Neural crest cell (in vitro differentiated cells): ENCODE data around the gene TSPAN17. TPM values are rescaled to one million over a fixed set of nuclear protein-coding genes. Genes with fewer than 3 reads are reported as not detected.

Experiments
- DNase-seq: peaks from one replicate; pipeline ENCODE4 v3.0.0; 2021; ENCODE audit warnings: low read depth, mixed read lengths, low spot score
- H3K27ac Mint-ChIP-seq: one replicate; pipeline ENCODE4 v1.8.0; 2021; ENCODE audit warnings: mild to moderate bottlenecking, mixed read lengths; ENCODE audit not compliant: unreplicated experiment
- H3K27me3 Mint-ChIP-seq: 2 replicates; pipeline ENCODE4 v1.8.0; 2021; ENCODE audit warnings: low read depth, mild to moderate bottlenecking, mixed read lengths
- H3K36me3 Mint-ChIP-seq: 2 replicates; pipeline ENCODE4 v1.8.0; 2021; ENCODE audit warnings: low read depth, mild to moderate bottlenecking, mixed read lengths
- H3K4me1 Mint-ChIP-seq: 2 replicates; pipeline ENCODE4 v1.8.0; 2021; ENCODE audit warnings: mixed read lengths
- H3K4me3 Mint-ChIP-seq: one replicate; pipeline ENCODE4 v1.8.0; 2021; ENCODE audit warnings: mild to moderate bottlenecking, mixed read lengths
- H3K9me3 Mint-ChIP-seq: 2 replicates; pipeline ENCODE4 v1.8.0; 2021; ENCODE audit warnings: mixed read lengths
- CTCF ChIP-seq: fragments of 200-600 bp; sonication (generic); conservative IDR thresholded peaks from 2 replicates; pipeline ENCODE4 v1.5.0; 2021; ENCODE audit warnings: antibody characterized with exemption, mild to moderate bottlenecking
- total RNA-seq: library from RNA; stranded (reverse); gene quantifications from 2 replicates; pipeline ENCODE4 v1.2.1, GENCODE V29; 2021

TSPAN17 gene
- total RNA-seq, 1 donor from 2014 or later, result 40.9 TPM

GRCh38 chr5:176659512-176659839 lies 12.2 kb downstream of the TSPAN17 start:
- no peak for TF ChIP-seq CTCF
- no peak overlapping the region for H3K27ac Mint-ChIP-seq

GRCh38 chr5:176659860-176660461 lies 12.7 kb downstream of the TSPAN17 start:
- Mint-ChIP-seq H3K27ac (no peak overlapping the region), H3K4me3 (no peak overlapping the region), H3K36me3 (no peaks in the 10 kb centered on the region), H3K4me1 (peaks cover 5% of the 10 kb centered on the region), H3K27me3 (peaks cover 6% of the 10 kb centered on the region), H3K9me3 (no peaks in the 10 kb centered on the region)
- no peak for TF ChIP-seq CTCF
- no peak for DNase-seq

More at GRCh38 chr5:176659512-176659839, 12.2 kb downstream of the TSPAN17 start:
- Mint-ChIP-seq H3K27me3 (peaks cover 6% of the 10 kb centered on the region), H3K4me3 (no peak overlapping the region), H3K9me3 (no peaks in the 10 kb centered on the region), H3K36me3 (no peaks in the 10 kb centered on the region), H3K4me1 (peaks cover 5% of the 10 kb centered on the region)
- DNase-seq, result no peak

- Mint-ChIP-seq H3K4me3 (no peak overlapping the region), H3K9me3 (no peaks in the 10 kb centered on the region), H3K4me1 (peaks cover 5% of the 10 kb centered on the region), H3K27me3 (peaks cover 8% of the 10 kb centered on the region), H3K27ac (no peak overlapping the region), H3K36me3 (no peaks in the 10 kb centered on the region)
- no peak for DNase-seq
- no peak for TF ChIP-seq CTCF
Observed at GRCh38 chr5:176660530-176660859, 13.2 kb downstream of the TSPAN17 start.

GRCh38 chr5:176660860-176661641 lies 13.8 kb downstream of the TSPAN17 start:
- Mint-ChIP-seq H3K27ac (no peak overlapping the region), H3K4me3 (peak overlapping the region; percentile 23), H3K4me1 (peaks cover 5% of the 10 kb centered on the region), H3K27me3 (peaks cover 9% of the 10 kb centered on the region), H3K36me3 (no peaks in the 10 kb centered on the region), H3K9me3 (no peaks in the 10 kb centered on the region)
- TF ChIP-seq CTCF, result peak; percentile 97
- DNase-seq, result peak; percentile 87

- no peak for DNase-seq
- H3K4me3 Mint-ChIP-seq, result no peak overlapping the region
- no peak for TF ChIP-seq CTCF
- H3K4me1 Mint-ChIP-seq, result peaks cover 5% of the 10 kb centered on the region
- no peak overlapping the region for H3K27ac Mint-ChIP-seq
- H3K27me3 Mint-ChIP-seq, result peaks cover 12% of the 10 kb centered on the region
- H3K9me3 Mint-ChIP-seq, result no peaks in the 10 kb centered on the region
- no peaks in the 10 kb centered on the region for H3K36me3 Mint-ChIP-seq
Observed at GRCh38 chr5:176661676-176662075, 14.4 kb downstream of the TSPAN17 start.
